HG03521 (cell line): Measurements from ENCODE around the gene MTAP.

ENCODE experiments used
- ATAC-seq: cut with Tn5 transposase; IDR thresholded peaks from one replicate; pipeline ENCODE4 v1.9.1; 2021; ENCODE audit warnings: mild to moderate bottlenecking, moderate library complexity; ENCODE audit not compliant: unreplicated experiment

MTAP gene

GRCh38 chr9:21841133-21841532 lies 38.7 kb downstream of the MTAP start:
- ATAC-seq: no peak

GRCh38 chr9:21848615-21849014 lies 46.2 kb downstream of the MTAP start:
- ATAC-seq: no peak

DNA sequence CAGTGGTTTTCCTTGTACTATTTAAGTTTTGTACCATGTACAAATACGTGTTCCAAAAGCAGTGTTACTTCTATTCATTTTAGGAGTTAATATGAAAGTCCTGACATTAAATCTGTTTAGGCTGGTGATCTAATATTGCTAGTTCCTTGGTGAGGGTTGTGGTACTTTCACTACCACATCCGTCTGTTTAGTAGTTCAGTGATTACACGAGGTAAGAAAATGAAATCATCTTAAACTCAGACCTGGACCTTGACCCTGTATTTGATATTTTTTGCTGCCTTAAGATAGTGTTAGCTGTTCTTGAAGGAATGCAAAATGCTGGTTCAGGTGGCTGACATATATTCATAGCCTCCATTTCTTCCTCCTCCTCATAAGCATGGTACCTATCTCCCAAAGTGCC lies 50.3 kb downstream of the MTAP start:
- peak; percentile 96 for ATAC-seq

DNA sequence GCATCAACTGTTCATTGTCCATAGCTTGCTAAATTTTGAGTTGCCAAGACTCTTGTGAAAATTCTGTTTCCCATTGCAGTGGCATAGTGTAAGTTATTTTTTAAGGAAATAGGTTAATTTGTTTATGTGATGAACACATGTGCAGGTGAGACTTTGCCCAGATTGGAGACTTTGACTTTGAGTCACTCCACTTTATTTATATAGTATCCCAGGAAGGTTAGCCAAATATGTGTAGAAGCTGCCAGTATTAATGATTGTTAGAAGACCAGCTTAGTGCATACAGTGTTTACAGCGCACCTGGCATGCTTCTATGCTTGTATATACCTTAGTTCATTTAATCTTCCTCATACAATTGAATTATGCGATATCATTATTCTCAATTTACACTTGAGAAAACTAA lies 51.0 kb downstream of the MTAP start:
- no peak for ATAC-seq

DNA sequence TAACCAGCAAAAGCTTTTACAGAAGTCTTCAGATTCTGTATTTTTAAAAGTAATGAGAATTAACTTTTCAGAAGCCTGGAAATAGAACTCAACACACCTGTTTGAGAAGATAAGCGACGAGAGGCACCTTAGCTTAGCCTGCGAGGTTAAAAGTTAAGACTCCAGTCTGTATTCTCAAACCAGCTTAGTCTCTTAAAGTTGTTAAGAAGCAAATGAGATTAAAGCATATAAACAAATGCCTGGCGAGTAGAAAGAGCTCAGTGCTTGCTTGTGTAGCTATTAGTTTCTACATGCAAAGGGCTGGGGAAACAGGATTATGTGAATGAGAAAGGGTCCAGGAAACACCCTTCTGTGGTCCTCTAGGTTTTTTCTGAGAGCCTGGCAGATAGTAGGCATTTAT lies 51.7 kb downstream of the MTAP start:
- ATAC-seq: no peak

GRCh38 chr9:21854594-21854993 lies 52.2 kb downstream of the MTAP start:
- ATAC-seq: no peak

DNA sequence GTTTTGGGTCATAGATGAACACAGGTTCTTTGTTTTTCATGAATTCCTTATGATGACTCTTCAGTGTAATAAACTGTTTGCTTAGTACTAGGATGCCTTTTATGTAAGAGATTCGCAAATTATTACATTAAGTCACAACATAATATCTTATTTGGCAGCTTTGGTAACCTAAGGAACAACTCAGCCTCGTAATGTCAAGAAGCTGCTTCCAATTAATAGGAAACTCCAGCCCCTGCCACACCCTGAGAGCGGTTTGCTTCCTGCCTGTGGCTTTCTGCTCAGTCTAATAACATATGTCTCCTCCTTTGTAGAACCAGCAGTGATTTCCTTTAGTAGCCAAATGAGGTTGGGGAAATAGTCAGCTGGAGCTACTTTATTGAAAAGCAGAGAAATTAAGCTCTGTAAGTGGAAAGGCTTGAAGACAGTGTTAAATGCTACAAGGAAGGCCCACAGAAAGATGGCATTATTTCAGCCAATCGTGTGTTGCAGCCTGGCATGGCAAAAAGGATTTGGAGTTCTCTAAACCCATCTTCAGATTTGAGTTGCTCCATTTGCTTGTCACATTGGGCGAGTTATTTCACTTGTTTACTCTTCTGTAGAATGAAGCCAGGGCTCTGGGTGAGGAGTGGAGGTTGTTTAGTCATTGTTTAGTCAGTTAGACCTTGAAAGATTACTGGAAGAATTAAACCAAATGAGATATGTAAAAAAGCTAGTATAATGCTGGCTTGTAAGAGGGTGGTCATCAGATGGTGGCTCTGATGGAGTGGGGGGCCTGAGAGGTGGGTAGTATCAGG lies 54.1 kb downstream of the MTAP start:
- no peak for ATAC-seq

DNA sequence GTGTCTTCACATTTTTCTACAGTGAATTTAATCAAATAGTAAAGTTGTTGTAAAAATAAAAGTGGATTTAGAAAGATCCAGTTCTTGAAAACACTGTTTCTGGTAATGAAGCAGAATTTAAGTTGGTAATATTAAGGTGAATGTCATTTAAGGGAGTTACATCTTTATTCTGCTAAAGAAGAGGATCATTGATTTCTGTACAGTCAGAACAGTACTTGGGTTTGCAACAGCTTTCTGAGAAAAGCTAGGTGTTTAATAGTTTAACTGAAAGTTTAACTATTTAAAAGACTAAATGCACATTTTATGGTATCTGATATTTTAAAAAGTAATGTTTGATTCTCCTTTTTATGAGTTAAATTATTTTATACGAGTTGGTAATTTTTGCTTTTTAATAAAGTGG lies 60.4 kb downstream of the MTAP start:
- no peak for ATAC-seq

- no peak for ATAC-seq
Observed at GRCh38 chr9:21864505-21864904, 62.1 kb downstream of the MTAP start.

- ATAC-seq: no peak
Observed at GRCh38 chr9:21866302-21866701, 63.9 kb downstream of the MTAP start.

GRCh38 chr9:21871256-21871975 lies 69.0 kb downstream of the MTAP start:
- no peak for ATAC-seq

DNA sequence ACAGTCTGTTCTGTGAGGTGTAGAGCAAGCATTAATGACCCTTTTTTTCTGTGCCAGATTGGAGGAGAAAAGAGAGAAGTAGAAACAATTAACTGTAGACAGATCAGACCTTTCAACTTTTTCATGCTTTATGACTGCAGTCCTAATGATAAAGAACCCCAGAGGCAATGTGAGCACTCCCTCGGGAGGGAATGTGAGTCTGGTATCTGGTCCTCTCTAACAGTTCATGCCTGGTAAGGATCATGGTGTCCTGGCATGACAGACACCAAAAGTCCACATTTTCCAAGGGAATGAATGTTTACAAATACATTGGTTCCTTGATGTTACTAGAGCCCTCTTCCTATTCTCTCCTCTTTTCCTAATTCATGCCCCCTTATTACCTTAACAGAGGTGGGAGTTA lies 70.3 kb downstream of the MTAP start:
- ATAC-seq: no peak

DNA sequence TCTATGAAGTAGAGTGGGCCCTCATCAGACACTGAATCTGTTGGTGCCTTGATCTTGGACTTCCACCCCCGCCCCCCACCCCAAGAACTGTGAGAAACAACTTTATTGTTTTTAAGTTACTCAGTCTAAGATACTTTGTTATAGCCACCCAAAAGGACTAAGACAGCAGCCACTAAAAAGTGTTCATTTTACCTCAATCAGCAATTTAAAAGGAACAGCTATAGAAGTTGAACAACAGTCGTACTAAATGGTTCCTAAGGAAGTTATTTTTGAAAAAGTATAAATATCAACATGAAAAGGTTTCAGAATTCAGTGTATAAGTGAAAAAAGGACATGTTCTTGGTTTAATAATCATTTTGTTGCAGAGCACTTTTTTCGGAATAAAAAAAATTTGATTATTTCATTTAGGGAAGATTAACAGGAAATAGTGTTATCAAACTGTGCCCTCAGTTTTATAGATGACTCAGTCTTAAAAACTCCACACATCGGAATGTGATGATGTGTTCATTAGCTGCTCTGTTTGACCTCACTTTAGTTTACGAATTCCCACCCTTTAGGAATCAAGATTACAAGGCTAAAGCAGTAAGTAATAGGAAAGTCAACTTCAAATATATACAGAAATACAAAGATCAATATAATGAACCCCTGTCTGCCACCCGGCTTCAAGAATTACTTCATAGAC lies 71.2 kb downstream of the MTAP start:
- ATAC-seq: no peak

GRCh38 chr9:21875893-21876292 lies 73.5 kb downstream of the MTAP start:
- no peak for ATAC-seq

GRCh38 chr9:21883642-21884041 lies 81.2 kb downstream of the MTAP start:
- no peak for ATAC-seq

- no peak for ATAC-seq
Observed at GRCh38 chr9:21889673-21890072, 87.2 kb downstream of the MTAP start.

DNA sequence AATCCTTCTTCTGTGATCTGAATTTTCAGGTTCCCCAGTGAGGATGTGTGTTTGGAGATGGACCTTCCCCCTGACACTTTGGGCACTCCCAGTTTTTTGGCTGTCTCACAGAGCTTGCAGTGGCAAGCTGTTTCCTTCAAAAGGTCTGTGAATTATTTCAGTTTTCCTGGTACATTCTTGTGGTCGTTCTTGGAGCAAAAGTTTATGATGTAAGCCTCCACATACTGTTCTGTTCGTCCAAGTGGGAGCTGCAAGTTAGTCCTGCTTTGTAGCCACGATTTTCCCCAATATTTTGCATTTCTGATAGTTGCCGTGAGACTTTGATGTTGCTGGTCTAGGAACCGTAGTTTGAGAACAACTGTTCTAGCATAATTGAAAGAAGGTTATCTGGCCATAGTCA lies 88.3 kb downstream of the MTAP start:
- ATAC-seq: no peak

DNA sequence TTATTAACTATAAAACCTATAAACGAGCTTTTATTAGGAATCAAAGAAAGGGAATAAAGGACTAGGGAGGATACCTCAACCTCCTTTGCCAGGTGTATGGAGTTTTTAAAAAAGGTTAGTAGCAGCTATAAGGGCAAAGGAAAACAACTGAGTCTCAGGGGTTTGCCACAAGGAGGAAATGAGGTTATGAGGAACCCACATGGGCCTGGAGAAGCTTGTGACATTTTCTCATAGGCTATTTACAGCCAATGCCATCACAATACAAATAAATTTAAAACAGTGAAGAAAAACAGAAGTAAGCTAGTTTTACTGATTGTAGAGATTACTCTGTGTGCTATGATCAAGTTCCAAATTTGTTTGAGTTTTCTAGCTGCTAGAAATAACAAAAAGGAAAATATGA lies 99.1 kb downstream of the MTAP start:
- no peak for ATAC-seq

- no peak for ATAC-seq
Observed at GRCh38 chr9:21902136-21902535, 99.7 kb downstream of the MTAP start.

DNA sequence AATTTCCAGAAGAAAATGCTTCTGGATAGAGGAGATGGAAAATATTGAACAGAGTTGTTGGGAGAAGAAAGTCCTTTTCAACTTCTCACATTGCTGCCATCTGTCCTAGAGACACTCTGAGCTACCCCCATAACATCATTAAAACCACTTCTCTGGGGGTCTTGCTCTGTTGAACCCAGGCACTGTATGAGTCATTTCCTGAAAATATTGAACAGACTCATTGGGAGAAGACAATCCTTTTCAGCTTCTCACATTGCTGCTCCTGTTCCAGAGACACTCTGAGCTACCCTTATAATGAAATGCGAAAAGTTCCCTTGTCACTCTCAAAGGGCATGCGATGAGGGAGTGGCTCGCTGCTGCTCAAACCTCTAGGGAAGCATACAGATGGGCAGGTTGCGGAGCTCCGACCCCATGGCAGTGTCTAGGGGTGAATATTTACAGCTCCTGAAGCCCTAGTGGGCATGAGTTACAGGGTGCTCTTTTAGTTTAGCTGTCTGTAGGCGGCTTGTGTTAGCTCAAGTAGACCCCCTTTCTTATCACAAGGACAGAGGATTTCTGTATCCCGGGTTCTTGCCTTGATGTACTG lies 101.0 kb downstream of the MTAP start:
- no peak for ATAC-seq

DNA sequence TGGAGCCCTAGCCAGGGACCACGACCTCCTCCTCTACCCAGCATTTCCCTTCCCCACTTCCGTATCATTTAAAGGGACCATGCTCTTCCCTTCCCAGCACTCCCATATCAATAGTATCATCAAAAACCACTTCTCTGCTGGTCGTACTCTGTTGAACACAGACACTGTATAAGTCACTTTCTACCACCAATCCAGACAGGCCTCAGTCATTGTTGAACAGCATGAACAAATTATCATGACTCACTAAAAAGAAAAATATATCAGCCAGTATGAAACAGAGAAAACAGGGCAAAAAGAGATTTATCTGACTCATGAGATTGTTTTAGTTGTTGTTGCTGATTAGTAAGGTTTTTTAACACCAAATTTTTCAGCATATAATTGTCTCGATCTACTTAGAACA lies 101.9 kb downstream of the MTAP start:
- ATAC-seq: no peak

- ATAC-seq: no peak
Observed at GRCh38 chr9:21904776-21905175, 102.3 kb downstream of the MTAP start.
